Mammary epithelial cell (primary cell): ENCODE measurements around the gene KCTD1.

Source experiments
- CTCF ChIP-seq, 2 donors: IDR thresholded peaks in 1 of 2; conservative IDR thresholded peaks in 1 of 2; 2 replicates each; pipeline ENCODE4 v1.5.1; 2011 to 2012; ENCODE audit warnings: inconsistent platforms in 2 of 2, low read length in 2 of 2, mild to moderate bottlenecking in 2 of 2, control low read depth in 1 of 2, low read depth in 1 of 2; ENCODE audit not compliant: insufficient read depth in 1 of 2; ENCODE audit errors: extremely low read depth in 1 of 2
- EZH2 ChIP-seq: IDR thresholded peaks from 2 replicates; pipeline ENCODE4 v1.6.1; 2012; ENCODE audit warnings: low read length, inconsistent platforms, borderline replicate concordance

- no peak for TF ChIP-seq CTCF (conservative IDR thresholded peaks at IDR 0.05 in 1 of 2, IDR thresholded peaks at IDR 0.05 in 1 of 2; ENCODE audit: extremely low read depth in 1 of 2, insufficient read depth in 1 of 2, low read depth in 1 of 2, low read length in 2 of 2)
- no peak for TF ChIP-seq EZH2
These were observed 11.7 kb downstream of the KCTD1 start for GRCh38 chr18:26536664-26537063.
